Kidney glomerular epithelial cell (primary cell): ENCODE data around the gene KIFC3.
A peak's percentile ranks its signal among the peaks of the same experiment; 100 is the strongest.
"Not testable (repeated sequence)": the region's sequence is repeated elsewhere in the genome, so short reads cannot be mapped to it uniquely, and the experiment has no call there.

Experiments
- DNase-seq: peaks from one replicate; lab custom pipeline; 2025; lab: John Stamatoyannopoulos, UW

KIFC3 gene

DNA sequence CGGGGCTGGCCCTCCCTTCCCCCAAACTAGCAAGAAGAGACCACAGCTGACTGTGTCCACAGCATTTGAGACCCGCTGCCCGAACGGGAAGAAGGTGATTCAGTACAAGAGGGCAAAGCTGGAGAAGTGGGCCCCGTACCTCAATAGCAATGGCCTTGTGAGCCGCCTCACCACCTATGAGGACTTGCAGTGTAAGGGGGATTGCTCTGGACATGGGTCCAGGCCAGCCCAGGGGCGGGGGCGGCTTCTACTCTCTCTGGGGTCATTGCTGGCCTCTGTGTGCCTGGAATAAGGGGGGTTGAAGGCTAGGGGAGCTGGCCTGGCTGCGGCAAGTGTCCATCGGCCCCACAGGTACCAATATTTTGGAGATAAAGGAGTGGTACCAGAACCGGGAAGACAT is 79.6 kb downstream of the KIFC3 start:
- no peak for DNase-seq

DNA sequence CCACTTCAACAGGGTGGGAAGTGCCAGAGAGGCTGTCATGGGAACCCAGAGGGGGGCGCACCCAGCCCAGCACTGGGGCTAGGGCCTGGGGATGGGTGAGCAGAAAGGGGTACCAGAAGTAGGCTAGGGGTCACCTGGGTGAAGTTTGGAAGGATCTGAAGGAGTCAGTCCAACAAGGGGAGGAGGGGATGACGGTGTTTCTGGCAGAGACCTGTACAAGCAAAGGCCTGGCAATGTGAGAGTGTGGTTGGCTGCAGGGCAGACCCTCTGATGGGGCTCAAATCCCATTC is 80.1 kb downstream of the KIFC3 start:
- DNase-seq: no peak

DNA sequence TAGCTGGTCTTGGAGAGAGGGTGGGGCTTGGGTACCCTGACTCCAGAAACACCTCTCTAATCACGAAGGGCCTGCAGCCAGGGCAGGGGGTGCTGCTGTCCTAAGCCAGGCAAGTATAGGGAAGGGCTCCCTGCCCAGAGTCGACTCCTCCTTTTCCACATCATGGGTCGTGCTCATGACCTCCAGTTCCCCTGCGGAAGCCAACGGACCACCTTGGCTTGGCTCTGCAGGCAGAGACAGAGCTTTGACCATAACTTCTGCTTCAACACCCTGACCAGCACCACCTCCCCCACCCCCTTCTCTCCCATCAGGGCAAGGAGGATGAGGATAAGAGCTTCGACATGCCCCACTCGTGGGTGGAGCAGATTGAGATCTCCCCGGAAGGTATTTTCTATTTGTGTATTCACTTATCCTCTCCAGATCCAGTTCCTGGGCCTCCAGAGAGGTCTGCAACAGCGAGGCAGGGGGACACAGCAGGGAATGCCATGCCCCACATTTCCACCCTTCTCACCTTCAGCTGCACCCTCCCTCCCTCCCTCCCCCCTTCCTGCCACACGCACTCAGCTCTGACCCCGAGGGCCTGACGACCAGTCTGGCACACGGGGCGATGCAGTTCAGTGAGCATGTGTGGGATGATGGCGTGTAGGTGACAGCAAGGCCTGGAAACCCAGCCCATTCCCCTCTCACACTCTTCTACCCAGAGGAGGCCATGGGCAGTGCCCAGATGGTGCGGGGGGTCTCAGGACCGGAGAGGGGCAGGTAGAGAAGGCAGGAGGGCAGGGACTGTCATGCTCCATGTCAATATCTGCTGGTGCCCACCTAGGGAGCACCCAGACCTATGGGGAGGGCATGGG is 80.7 kb downstream of the KIFC3 start:
- DNase-seq: no peak

DNA sequence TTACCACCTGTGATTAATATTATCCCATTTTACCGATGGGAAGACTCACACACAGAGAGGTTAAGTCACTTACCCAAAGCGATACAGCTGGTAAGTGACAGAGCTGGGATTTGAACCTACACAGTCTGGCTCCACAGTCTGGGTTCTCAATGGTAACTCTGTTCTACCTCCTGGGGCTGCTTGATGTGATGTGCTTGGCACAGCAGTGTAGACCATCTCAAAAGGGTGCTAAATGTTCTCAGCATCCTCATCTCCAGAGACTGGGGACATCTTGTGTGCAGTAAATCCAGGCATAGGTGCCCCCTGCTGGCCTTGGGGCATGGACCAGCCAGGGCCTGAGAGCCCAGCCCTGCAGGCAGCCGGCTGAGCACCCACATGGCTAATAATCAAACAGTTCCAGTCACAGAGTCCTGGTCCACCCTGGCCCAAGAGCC is 82.1 kb downstream of the KIFC3 start:
- DNase-seq: peak; percentile 23

DNA sequence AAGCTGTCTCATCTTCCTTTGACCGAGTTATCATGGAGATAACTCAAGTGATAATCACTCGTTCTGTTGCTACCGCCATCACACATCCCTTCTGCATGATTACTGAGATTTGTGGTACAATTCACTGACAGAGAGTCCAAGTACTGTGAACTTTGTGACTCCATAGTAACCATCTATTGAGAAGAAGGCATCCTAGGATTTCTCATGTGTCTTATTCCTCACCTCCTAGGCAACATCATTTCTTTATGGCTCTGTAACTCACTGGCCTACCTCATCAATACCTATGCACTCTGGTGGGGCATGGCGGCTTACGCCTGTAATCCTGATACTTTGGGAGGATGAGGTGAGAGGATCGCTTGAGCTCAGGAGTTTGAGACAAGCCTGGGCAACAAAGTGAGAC is 88.2 kb downstream of the KIFC3 start:
- DNase-seq: no peak

DNA sequence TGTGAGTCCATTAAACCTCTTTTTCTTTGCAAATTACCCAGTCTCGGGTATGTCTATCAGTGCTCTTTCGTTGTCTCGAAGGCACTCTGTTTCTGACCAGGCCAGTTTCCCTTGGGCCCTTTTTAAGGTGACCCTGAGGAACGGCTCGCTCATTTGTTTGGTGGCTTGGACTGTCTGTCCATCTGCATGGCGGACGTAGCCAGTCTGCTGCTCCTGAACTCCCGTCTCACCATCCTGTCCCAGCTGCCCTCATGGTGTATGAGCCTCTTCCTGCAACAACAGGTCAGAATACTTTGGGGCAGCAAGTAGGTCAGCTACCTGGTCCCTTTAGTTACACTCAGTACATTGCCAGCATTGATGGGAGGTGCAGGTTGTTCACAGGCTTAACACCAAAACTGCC is 88.7 kb downstream of the KIFC3 start:
- no peak for DNase-seq

DNA sequence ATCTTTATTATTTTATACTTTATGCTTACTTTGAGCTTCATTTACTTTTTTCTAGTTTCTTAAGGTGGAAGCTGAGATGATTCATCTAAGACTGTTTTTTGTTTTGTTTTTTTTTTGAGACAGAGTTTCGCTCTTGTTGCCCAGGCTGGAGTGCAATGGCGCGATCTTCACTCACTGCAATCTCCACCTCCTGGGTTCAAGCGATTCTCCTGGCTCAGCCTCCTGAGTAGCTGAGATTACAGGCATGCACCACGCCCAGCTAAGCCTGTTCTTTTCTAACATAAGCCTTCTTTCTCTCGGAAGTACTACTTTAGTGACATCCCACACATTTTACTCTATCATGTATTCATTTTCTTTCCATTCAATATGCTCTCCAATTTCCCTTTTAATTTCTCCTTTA is 89.7 kb downstream of the KIFC3 start:
- not testable (repeated sequence) for DNase-seq

DNA sequence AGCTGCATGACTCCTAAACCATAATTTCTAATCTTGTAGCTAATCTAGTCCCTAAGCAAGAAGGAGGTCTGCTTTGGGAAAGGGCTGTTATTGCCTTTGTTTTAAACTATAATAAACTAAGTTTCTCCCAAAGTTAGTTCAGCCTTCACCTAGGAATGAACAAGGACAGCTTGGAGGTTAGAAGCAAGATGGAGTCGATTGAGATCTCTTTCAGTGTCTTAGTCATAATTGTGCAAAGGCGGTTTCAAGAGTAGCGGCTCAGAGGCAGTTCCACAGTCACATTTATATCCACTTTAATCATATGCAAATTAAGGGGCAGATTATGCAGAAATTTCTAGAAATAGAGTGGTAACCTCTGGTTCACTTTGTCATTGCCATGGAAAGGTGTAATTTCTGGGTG is 90.3 kb downstream of the KIFC3 start:
- no peak for DNase-seq

DNA sequence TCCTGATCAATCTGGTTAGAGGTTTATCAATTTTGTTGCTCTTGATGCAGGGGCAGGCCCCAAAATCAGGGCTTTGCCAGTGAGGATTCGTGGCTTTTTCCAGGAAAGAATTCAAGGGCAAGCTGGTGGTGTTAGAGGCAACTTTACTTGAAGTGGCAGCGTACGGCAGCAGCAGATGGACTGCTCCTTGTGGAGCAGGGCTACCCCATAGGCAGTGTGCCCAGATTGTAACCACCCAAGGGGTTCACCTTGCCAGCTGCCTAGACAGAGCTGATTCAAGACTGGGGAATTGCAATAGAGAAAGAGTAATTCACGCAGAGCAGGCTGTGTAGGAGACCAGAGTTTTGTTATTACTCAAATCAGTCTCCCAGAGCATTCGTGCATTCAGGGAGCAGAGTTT is 90.9 kb downstream of the KIFC3 start:
- DNase-seq: no peak

DNA sequence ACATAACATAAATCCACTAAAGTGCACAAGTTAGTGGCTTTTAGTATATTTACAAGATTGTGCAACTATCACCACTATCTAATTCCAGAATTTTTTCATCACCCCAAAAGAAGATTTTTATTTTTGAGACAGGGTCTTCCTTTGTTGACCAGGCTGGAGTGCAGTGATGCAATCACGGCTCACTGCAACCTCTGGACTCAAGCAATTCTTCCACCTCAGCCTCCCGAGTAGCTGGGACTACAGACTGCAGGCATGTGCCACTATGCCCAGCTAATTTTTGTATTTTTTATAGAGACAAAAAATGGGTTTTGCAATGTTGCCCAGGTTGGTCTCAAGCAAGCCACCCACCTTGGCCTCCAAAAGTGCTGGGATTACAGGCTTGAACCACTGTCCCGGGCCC is 92.6 kb downstream of the KIFC3 start:
- DNase-seq: no peak
